Neural cell (in vitro differentiated cells): ENCODE data around the gene TSEN2. TPM values are rescaled to one million over a fixed set of nuclear protein-coding genes. Genes with fewer than 3 reads are reported as not detected.

Experiments
- H2AFZ ChIP-seq: fragments of 200-600, 300-800 bp; sonication (generic), shearing (Covaris generic); 2 replicates; pipeline ENCODE4 v1.6.0; 2014; ENCODE audit warnings: low read depth, mild to moderate bottlenecking, antibody characterized with exemption, low read length, moderate library complexity
- H3F3A ChIP-seq: fragments of 200-600 bp; shearing (Covaris generic); 2 replicates; pipeline ENCODE4 v1.6.1; 2016; ENCODE audit warnings: mild to moderate bottlenecking, moderate library complexity, mixed read lengths, antibody characterized with exemption, low read length; ENCODE audit not compliant: insufficient read depth, poor library complexity, severe bottlenecking
- H3K27ac ChIP-seq: fragments of 200-600, 300-800 bp; sonication (generic), shearing (Covaris generic); 2 replicates; pipeline ENCODE4 v1.5.1; 2014; ENCODE audit warnings: mild to moderate bottlenecking, low read length, moderate library complexity
- H3K27me3 ChIP-seq: fragments of 300-800, 200-600 bp; sonication (generic), shearing (Covaris generic); 2 replicates; pipeline ENCODE4 v1.6.0; 2014; ENCODE audit warnings: mild to moderate bottlenecking, low read depth, low read length, moderate library complexity; ENCODE audit not compliant: insufficient read depth
- H3K36me3 ChIP-seq: fragments of 300-800, 200-600 bp; sonication (generic), shearing (Covaris generic); 2 replicates; pipeline ENCODE4 v1.5.1; 2014; ENCODE audit warnings: mild to moderate bottlenecking, antibody characterized with exemption, low read length, moderate library complexity; ENCODE audit not compliant: insufficient read depth
- H3K4me2 ChIP-seq: fragments of 300-800, 200-600 bp; sonication (generic), shearing (Covaris generic); 2 replicates; pipeline ENCODE4 v1.6.0; 2014; ENCODE audit warnings: mild to moderate bottlenecking, low read length
- H3K4me3 ChIP-seq: fragments of 300-800, 200-600 bp; sonication (generic), shearing (Covaris generic); 2 replicates; pipeline ENCODE4 v1.5.1; 2014; ENCODE audit warnings: mild to moderate bottlenecking, low read length, moderate library complexity
- H3K79me2 ChIP-seq: fragments of 200-600 bp; shearing (Covaris generic); replicated peaks from 2 replicates; pipeline ENCODE4 v1.6.0; 2014; ENCODE audit warnings: mild to moderate bottlenecking, low read length, moderate library complexity; ENCODE audit not compliant: insufficient read depth
- H3K9ac ChIP-seq: fragments of 300-800, 200-600 bp; sonication (generic), shearing (Covaris generic); 2 replicates; pipeline ENCODE4 v1.6.1; 2016; ENCODE audit warnings: mild to moderate bottlenecking, low read length, mixed read lengths
- H3K9me2 ChIP-seq: fragments of 200-600 bp; shearing (Covaris generic); 2 replicates; pipeline ENCODE4 v1.6.1; 2016; ENCODE audit warnings: mild to moderate bottlenecking, low read length, mixed read lengths; ENCODE audit not compliant: insufficient read depth
- H3K9me3 ChIP-seq: fragments of 200-600, 300-800 bp; sonication (generic), shearing (Covaris generic); 2 replicates; pipeline ENCODE4 v1.6.1; 2016; ENCODE audit warnings: mild to moderate bottlenecking, mixed run types, low read length, moderate library complexity, mixed read lengths
- H4K20me1 ChIP-seq: fragments of 200-600 bp; shearing (Covaris generic); 2 replicates; pipeline ENCODE4 v1.6.1; 2016; ENCODE audit warnings: mild to moderate bottlenecking, mixed run types; ENCODE audit not compliant: insufficient read depth
- CTCF ChIP-seq: fragments of 450-650 bp; IDR thresholded peaks from 2 replicates; pipeline ENCODE4 v1.5.1; 2014; ENCODE audit warnings: antibody characterized with exemption, mild to moderate bottlenecking, moderate library complexity; ENCODE audit not compliant: poor library complexity, severe bottlenecking
- EP300 ChIP-seq: fragments of 450-650 bp; conservative IDR thresholded peaks from 2 replicates; pipeline ENCODE4 v1.6.1; 2014; ENCODE audit warnings: antibody characterized with exemption, mild to moderate bottlenecking, moderate library complexity; ENCODE audit not compliant: poor library complexity, severe bottlenecking
- EZH2 ChIP-seq: fragments of 200-600, 300-800 bp; shearing (Covaris generic), sonication (generic); IDR thresholded peaks from 2 replicates; pipeline ENCODE4 v1.6.1; 2014; ENCODE audit warnings: antibody characterized with exemption, low read length, borderline replicate concordance, mild to moderate bottlenecking; ENCODE audit not compliant: insufficient read depth, poor library complexity, severe bottlenecking
- MXI1 ChIP-seq: fragments of 450-650 bp; conservative IDR thresholded peaks from 2 replicates; pipeline ENCODE4 v1.6.1; 2014; ENCODE audit warnings: antibody characterized with exemption, mild to moderate bottlenecking; ENCODE audit not compliant: poor library complexity, severe bottlenecking
- POLR2AphosphoS5 ChIP-seq: IDR thresholded peaks from 2 replicates; pipeline ENCODE4 v1.6.1; 2012
- RAD21 ChIP-seq: fragments of 450-650 bp; conservative IDR thresholded peaks from 2 replicates; pipeline ENCODE4 v1.6.1; 2014; ENCODE audit warnings: antibody characterized with exemption, mild to moderate bottlenecking, moderate library complexity
- SMC3 ChIP-seq: fragments of 450-650 bp; conservative IDR thresholded peaks from 2 replicates; pipeline ENCODE4 v1.6.1; 2014; ENCODE audit warnings: antibody characterized with exemption, mild to moderate bottlenecking, moderate library complexity; ENCODE audit not compliant: poor library complexity
- TAF1 ChIP-seq: IDR thresholded peaks from 2 replicates; pipeline ENCODE4 v1.6.1; 2012; ENCODE audit warnings: low read depth
- polyA plus RNA-seq: library from polyadenylated mRNA; depleted of rRNA; stranded (reverse); fragments of >200 nt; gene quantifications from 2 replicates; pipeline ENCODE4 v1.2.3, GENCODE V29; 2014
- TF ChIP-seq, protein P1 (sequence below): IDR thresholded peaks from 2 replicates; pipeline ENCODE4 v1.6.1; 2012; ENCODE audit warnings: borderline replicate concordance

TSEN2 gene
- polyA plus RNA-seq, 1 donor from 2014 or later: 22.6 TPM

GRCh38 chr3:12472796-12473195, 11.5 kb upstream of the TSEN2 start:
- no peak overlapping the region for H3K4me3 ChIP-seq
- no peaks in the 10 kb centered on the region for H3F3A ChIP-seq
- no peak overlapping the region for H3K9ac ChIP-seq
- H3K36me3 ChIP-seq: no peaks in the 10 kb centered on the region
- H3K4me2 ChIP-seq: no peak overlapping the region
- no peaks in the 10 kb centered on the region for H3K79me2 ChIP-seq
- H2AFZ ChIP-seq: no peak overlapping the region
- no peaks in the 10 kb centered on the region for H3K27me3 ChIP-seq
- no peak overlapping the region for H3K27ac ChIP-seq
- no peaks in the 10 kb centered on the region for H3K9me3 ChIP-seq
- no peak for TF ChIP-seq POLR2AphosphoS5
- TF ChIP-seq RAD21: no peak
- no peak for TF ChIP-seq EZH2
- no peak for TF ChIP-seq SMC3
- no peak for TF ChIP-seq MXI1
- no peak for TF ChIP-seq CTCF
- TF ChIP-seq EP300: no peak
- no peak for TF ChIP-seq TAF1
- TF ChIP-seq, protein P1, sequence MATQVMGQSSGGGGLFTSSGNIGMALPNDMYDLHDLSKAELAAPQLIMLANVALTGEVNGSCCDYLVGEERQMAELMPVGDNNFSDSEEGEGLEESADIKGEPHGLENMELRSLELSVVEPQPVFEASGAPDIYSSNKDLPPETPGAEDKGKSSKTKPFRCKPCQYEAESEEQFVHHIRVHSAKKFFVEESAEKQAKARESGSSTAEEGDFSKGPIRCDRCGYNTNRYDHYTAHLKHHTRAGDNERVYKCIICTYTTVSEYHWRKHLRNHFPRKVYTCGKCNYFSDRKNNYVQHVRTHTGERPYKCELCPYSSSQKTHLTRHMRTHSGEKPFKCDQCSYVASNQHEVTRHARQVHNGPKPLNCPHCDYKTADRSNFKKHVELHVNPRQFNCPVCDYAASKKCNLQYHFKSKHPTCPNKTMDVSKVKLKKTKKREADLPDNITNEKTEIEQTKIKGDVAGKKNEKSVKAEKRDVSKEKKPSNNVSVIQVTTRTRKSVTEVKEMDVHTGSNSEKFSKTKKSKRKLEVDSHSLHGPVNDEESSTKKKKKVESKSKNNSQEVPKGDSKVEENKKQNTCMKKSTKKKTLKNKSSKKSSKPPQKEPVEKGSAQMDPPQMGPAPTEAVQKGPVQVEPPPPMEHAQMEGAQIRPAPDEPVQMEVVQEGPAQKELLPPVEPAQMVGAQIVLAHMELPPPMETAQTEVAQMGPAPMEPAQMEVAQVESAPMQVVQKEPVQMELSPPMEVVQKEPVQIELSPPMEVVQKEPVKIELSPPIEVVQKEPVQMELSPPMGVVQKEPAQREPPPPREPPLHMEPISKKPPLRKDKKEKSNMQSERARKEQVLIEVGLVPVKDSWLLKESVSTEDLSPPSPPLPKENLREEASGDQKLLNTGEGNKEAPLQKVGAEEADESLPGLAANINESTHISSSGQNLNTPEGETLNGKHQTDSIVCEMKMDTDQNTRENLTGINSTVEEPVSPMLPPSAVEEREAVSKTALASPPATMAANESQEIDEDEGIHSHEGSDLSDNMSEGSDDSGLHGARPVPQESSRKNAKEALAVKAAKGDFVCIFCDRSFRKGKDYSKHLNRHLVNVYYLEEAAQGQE: no peak
- no peaks in the 10 kb centered on the region for H3K9me2 ChIP-seq
- H4K20me1 ChIP-seq: no peaks in the 10 kb centered on the region

- Histone ChIP-seq H3K9me2 (no peaks in the 10 kb centered on the region), H3K9me3 (no peaks in the 10 kb centered on the region), H3K4me3 (no peak overlapping the region), H4K20me1 (no peaks in the 10 kb centered on the region), H3K36me3 (no peaks in the 10 kb centered on the region), H3K4me2 (no peak overlapping the region), H2AFZ (no peak overlapping the region), H3K27me3 (no peaks in the 10 kb centered on the region), H3F3A (no peaks in the 10 kb centered on the region), H3K79me2 (no peaks in the 10 kb centered on the region), H3K27ac (no peak overlapping the region), H3K9ac (no peak overlapping the region)
- TF ChIP-seq, protein P1: no peak
- no peak for TF ChIP-seq CTCF
- no peak for TF ChIP-seq RAD21
- no peak for TF ChIP-seq TAF1
- no peak for TF ChIP-seq MXI1
- no peak for TF ChIP-seq EP300
- TF ChIP-seq EZH2: no peak
- no peak for TF ChIP-seq POLR2AphosphoS5
- no peak for TF ChIP-seq SMC3
Measured at GRCh38 chr3:12473511-12473910, 10.8 kb upstream of the TSEN2 start.
